Cardiac fibroblast (primary cell): Measurements from ENCODE around the gene NUP54.

Experiments
- DNase-seq, 2 donors: peaks; one replicate each; pipeline versions ENCODE4 v3.0.0 to v3.0.0-alpha.2; 2010; ENCODE audit warnings: low read depth in 2 of 2
- H3K4me3 ChIP-seq, 2 donors: replicated peaks in 1 of 2; 1 replicate in 1 of 2; 2 replicates in 1 of 2; pipeline ENCODE4 v1.5.1; 2011; ENCODE audit warnings: low read depth in 2 of 2, low read length in 2 of 2, mild to moderate bottlenecking in 2 of 2, moderate library complexity in 1 of 2
- TF ChIP-seq, protein P1 (sequence below): IDR thresholded peaks from one replicate; pipeline ENCODE4 v1.5.1; 2011; ENCODE audit warnings: low read depth, mild to moderate bottlenecking, low read length, inconsistent platforms

NUP54 gene

DNA sequence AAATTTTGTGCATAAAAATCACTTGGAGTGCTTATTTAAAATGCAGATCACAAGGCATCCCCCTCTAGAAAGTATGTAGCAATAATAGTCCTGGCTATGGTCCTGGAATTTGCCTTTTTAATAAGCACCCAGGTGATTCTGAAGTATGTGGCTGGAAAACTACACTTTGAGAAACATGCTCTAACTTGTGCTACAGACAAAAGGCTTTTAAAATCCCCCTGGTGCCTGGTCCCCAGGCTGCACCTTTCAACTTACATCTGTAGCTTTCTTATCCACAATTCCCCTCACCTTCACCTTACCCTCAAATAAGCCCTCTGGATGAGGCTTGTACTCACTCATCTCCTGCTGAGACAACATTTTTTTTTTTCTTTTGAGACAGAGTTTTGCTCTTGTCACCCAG is 52.6 kb downstream of the NUP54 start:
- TF ChIP-seq, protein P1, sequence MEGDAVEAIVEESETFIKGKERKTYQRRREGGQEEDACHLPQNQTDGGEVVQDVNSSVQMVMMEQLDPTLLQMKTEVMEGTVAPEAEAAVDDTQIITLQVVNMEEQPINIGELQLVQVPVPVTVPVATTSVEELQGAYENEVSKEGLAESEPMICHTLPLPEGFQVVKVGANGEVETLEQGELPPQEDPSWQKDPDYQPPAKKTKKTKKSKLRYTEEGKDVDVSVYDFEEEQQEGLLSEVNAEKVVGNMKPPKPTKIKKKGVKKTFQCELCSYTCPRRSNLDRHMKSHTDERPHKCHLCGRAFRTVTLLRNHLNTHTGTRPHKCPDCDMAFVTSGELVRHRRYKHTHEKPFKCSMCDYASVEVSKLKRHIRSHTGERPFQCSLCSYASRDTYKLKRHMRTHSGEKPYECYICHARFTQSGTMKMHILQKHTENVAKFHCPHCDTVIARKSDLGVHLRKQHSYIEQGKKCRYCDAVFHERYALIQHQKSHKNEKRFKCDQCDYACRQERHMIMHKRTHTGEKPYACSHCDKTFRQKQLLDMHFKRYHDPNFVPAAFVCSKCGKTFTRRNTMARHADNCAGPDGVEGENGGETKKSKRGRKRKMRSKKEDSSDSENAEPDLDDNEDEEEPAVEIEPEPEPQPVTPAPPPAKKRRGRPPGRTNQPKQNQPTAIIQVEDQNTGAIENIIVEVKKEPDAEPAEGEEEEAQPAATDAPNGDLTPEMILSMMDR, result no peak
- no peak for DNase-seq
- no peak overlapping the region for H3K4me3 ChIP-seq

DNA sequence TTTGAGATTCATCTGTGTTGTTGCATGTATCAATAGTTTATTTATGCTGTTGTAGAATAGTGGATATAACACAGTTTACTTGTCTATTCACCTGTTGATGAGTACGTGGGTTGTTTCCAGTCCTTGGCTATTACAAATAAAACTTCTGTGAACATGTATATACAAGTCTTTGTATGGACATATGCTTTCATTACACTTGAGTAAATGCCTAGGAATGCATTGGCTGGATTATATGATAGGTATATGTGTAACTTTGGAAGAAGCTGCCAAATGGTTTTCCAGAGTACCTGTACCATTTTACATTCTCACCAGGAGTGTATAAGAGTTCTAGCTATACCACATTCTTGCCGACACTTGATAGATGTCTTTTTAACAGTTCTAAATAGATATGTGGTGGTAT is 57.1 kb downstream of the NUP54 start:
- TF ChIP-seq, protein P1, result no peak
- no peak overlapping the region for H3K4me3 ChIP-seq
- DNase-seq, result no peak

DNA sequence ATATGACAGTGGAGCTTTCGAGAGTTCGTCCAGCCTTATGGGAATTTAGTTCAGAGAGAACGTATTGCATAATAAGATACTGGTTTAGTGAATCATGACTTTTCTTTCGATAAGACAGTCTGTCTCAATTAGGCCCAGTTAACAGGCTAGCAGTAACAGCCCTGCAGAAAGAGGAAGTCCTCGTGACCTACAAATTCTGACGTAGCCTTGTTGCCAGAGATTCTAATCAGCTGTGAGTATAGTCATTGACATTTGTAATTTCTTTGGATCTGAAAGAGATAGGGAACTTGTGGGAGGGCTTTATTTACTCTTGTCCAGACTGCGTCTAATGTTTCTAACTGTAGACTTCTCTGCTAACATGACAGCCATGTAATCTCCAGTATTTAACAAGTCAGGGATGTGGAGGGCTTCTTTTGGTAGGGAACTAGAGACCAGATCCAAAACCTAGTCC is 57.9 kb downstream of the NUP54 start:
- DNase-seq, result peak; percentile 81 to 86
- TF ChIP-seq, protein P1, result no peak
- H3K4me3 ChIP-seq, result no peak overlapping the region

DNA sequence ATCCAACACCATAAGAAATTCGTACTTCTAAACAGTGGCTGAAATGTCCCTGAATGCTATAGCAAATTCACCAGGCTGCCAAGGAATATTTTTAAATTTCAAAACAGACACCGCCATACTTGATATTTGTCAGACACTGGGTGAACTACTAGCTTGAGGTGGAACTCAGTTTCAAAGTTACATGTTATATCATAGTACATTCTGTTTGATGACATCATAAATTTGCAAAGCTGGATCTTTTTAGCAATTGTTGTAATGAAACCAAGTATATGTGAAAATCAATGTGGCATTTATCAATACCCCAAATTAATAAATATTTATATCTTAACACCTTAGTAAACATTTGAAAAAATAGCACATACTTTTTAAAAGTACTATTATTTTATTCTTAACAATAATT is 59.5 kb downstream of the NUP54 start:
- no peak overlapping the region for H3K4me3 ChIP-seq
- TF ChIP-seq, protein P1, result no peak
- no peak for DNase-seq

- TF ChIP-seq, protein P1, result peak; percentile 73
- no peak overlapping the region for H3K4me3 ChIP-seq
- peak; percentile 73 to 79 for DNase-seq
Observed at GRCh38 chr4:76087007-76087769, 61.0 kb downstream of the NUP54 start.

DNA sequence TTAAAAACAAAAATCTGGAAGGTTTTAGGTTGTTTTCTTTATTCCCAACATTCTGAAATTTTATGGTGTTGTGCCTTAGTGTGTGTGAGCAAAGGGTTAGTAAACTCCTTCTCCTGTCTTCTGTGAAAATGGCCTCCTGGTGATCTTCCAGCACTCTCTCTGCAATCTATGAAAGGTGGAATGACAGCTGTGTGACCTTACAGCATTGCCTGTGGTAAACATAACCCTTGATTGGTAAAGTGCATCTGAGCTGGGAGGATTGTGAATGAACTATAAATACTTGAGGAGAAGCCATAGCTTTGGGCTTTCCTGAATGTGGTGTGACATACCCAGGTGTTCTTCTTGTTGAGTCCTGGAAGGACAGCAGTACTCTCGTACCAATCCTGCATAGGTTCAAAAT is 63.7 kb downstream of the NUP54 start:
- no peak for DNase-seq
- TF ChIP-seq, protein P1, result no peak
- no peak overlapping the region for H3K4me3 ChIP-seq

DNA sequence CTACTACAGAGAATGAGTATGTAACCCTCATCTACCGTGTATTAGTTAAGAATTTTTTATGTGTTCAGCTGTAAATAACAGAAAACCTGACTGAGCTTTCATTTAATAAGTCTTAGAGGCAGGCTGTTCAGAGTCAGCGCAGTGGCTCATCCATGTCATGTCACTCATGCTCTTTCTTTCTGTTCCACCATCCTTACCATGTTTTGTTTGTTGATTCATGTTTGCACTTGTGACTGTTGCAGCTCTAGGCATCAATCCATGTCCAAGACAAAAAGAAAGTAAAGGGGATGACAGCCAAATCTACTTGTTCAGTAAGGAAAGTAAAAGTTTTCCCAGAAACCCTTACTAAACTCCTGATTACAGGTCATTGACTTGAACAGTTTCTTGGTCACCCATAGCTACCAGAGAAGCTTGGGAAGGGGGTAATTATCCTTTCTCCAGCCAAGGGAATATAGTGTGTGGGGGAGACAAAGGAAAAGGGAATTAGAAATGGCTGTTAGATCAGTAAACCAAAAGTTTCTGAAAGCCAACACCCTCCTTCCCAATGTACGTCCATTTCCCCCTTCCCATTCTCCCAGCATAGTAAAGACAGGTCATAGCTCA is 64.7 kb downstream of the NUP54 start:
- H3K4me3 ChIP-seq, result no peak overlapping the region
- DNase-seq, result no peak
- TF ChIP-seq, protein P1, result no peak
